Hepatic stellate cell (primary cell): ENCODE results near the gene METAP1D.
"Not testable (repeated sequence)": the region's sequence is repeated elsewhere in the genome, so short reads cannot be mapped to it uniquely, and the experiment has no call there.

Source experiments
- DNase-seq: peaks from one replicate; pipeline ENCODE4 v3.0.0; 2011; ENCODE audit warnings: low spot score

The METAP1D gene

GRCh38 chr2:172048508-172049503 is 49.1 kb downstream of the METAP1D start:
- DNase-seq = no peak

GRCh38 chr2:172049567-172050120 is 49.9 kb downstream of the METAP1D start:
- DNase-seq = no peak

- no peak for DNase-seq
Observed at GRCh38 chr2:172050479-172051125, 50.8 kb downstream of the METAP1D start.

GRCh38 chr2:172052000-172052983 is 52.5 kb downstream of the METAP1D start:
- peak; percentile 17 for DNase-seq

GRCh38 chr2:172053486-172053885 is 53.7 kb downstream of the METAP1D start:
- no peak for DNase-seq

GRCh38 chr2:172056293-172056692 is 56.5 kb downstream of the METAP1D start:
- no peak for DNase-seq

- DNase-seq = no peak
Observed at GRCh38 chr2:172058660-172059059, 58.9 kb downstream of the METAP1D start.

- not testable (repeated sequence) for DNase-seq
Observed at GRCh38 chr2:172060118-172060517, 60.4 kb downstream of the METAP1D start.

GRCh38 chr2:172062402-172063004 is 62.8 kb downstream of the METAP1D start:
- DNase-seq = no peak

GRCh38 chr2:172063446-172063845 is 63.7 kb downstream of the METAP1D start:
- DNase-seq = no peak

- DNase-seq = no peak
Observed at GRCh38 chr2:172065111-172065510, 65.4 kb downstream of the METAP1D start.

- no peak for DNase-seq
Observed at GRCh38 chr2:172066394-172066886, 66.7 kb downstream of the METAP1D start.

GRCh38 chr2:172067905-172068304 is 68.2 kb downstream of the METAP1D start:
- DNase-seq = not testable (repeated sequence)

GRCh38 chr2:172070936-172071335 is 71.2 kb downstream of the METAP1D start:
- no peak for DNase-seq

- DNase-seq = no peak
Observed at GRCh38 chr2:172072303-172072702, 72.5 kb downstream of the METAP1D start.

GRCh38 chr2:172072706-172073105 is 73.0 kb downstream of the METAP1D start:
- DNase-seq = no peak

GRCh38 chr2:172073518-172073917 is 73.8 kb downstream of the METAP1D start:
- DNase-seq = no peak

GRCh38 chr2:172074254-172074653 is 74.5 kb downstream of the METAP1D start:
- DNase-seq = no peak

GRCh38 chr2:172079416-172079815 is 79.7 kb downstream of the METAP1D start:
- no peak for DNase-seq

GRCh38 chr2:172079838-172080640 is 80.3 kb downstream of the METAP1D start:
- DNase-seq = no peak
